HepG2 (cell line): ENCODE data around the gene ARHGAP29. TPM values are rescaled to one million over a fixed set of nuclear protein-coding genes. Genes with fewer than 3 reads are reported as not detected.

Experiments used
- ATAC-seq: fragments of 200-7000 bp; cut with Tn5 transposase; 3 replicates; pipeline ENCODE4 v1.9.1; 2020; ENCODE audit warnings: mild to moderate bottlenecking, moderate library complexity
- BruUV-seq: library from RNA; stranded (reverse); fragments of 400-500 nt; replicated peaks from 2 replicates; lab custom pipeline; 2021; lab: Mats Ljungman, UMichigan
- CTCF ChIA-PET: fragments of 300-600 bp; formaldehyde crosslinking; extraction: SDS; loops from one replicate; lab custom pipeline; 2021; ENCODE audit warnings: low total read pairs, inconsistent platforms, low intra/inter-chr PET ratio; lab: Yijun Ruan, JAX
- POLR2A ChIA-PET: fragments of 350-600 bp; sonication (Branson Sonifier 250); formaldehyde crosslinking; loops from one replicate; lab custom pipeline; 2020; ENCODE audit warnings: antibody characterized with exemption, inconsistent platforms; lab: Yijun Ruan, JAX
- DNase-seq: peaks from one replicate; pipeline ENCODE4 v3.0.0-alpha.2; 2015; ENCODE audit warnings: low spot score
- FAIRE-seq: peaks from 3 replicates; lab custom pipeline; 2011; peaks lifted over from hg19 to GRCh38; lab: Jason Lieb, UNC
- H2AFZ ChIP-seq: one replicate; pipeline ENCODE4 v1.6.1; 2011; ENCODE audit warnings: low read length, inconsistent platforms
- H3K27ac ChIP-seq: fragments of 300-600 bp; 3 replicates; pipeline ENCODE4 v1.8.0; 2011; ENCODE audit warnings: mixed run types, mild to moderate bottlenecking, mixed read lengths, low read length, inconsistent platforms; ENCODE audit not compliant: insufficient read depth; ENCODE audit errors: extremely low read length
- H3K27me3 ChIP-seq, 2 experiments: fragments of 200-600 bp in 1 of 2; 2 replicates in 1 of 2; 3 replicates in 1 of 2; pipeline versions ENCODE4 v1.6.0 to v1.8.0; 2011; ENCODE audit warnings: low read length in 2 of 2, mild to moderate bottlenecking in 2 of 2, moderate library complexity in 2 of 2, inconsistent platforms in 1 of 2; ENCODE audit not compliant: insufficient read depth in 2 of 2, control insufficient read depth in 1 of 2
- H3K36me3 ChIP-seq, 2 experiments: fragments of 200-600 bp in 1 of 2; replicated peaks in 1 of 2; 2 replicates in 1 of 2; 3 replicates in 1 of 2; pipeline versions ENCODE4 v1.5.1 to v1.8.0; 2011; ENCODE audit warnings: low read length in 2 of 2, inconsistent platforms in 1 of 2; ENCODE audit not compliant: insufficient read depth in 2 of 2, control insufficient read depth in 1 of 2
- H3K4me1 ChIP-seq: 2 replicates; pipeline ENCODE4 v1.5.1; 2012; ENCODE audit warnings: low read length, inconsistent platforms; ENCODE audit not compliant: insufficient read depth
- H3K4me2 ChIP-seq: 2 replicates; pipeline ENCODE4 v1.6.0; 2011; ENCODE audit warnings: low read depth, low read length, inconsistent platforms
- H3K4me3 ChIP-seq, 3 experiments: fragments of 200-600 bp in 1 of 3; sonication (generic), shearing (Covaris generic) in 1 of 3; replicated peaks in 1 of 3; 2 replicates each; pipeline ENCODE4 v1.5.1; 2011 to 2016; ENCODE audit warnings: low read length in 3 of 3, inconsistent platforms in 2 of 3, low read depth in 2 of 3, mild to moderate bottlenecking in 2 of 3, control low read depth in 1 of 3, mixed read lengths in 1 of 3; ENCODE audit not compliant: insufficient read depth in 1 of 3
- H3K79me2 ChIP-seq: one replicate; pipeline ENCODE4 v1.6.1; 2011; ENCODE audit warnings: low read length, inconsistent platforms; ENCODE audit not compliant: insufficient read depth
- H3K9ac ChIP-seq: 2 replicates; pipeline ENCODE4 v1.6.0; 2011; ENCODE audit warnings: mild to moderate bottlenecking, low read depth, low read length, inconsistent platforms; ENCODE audit not compliant: insufficient read depth
- H3K9me3 ChIP-seq: 2 replicates; pipeline ENCODE4 v1.5.1; 2012; ENCODE audit warnings: mild to moderate bottlenecking, low read length
- H4K20me1 ChIP-seq: 2 replicates; pipeline ENCODE4 v1.6.0; 2011; ENCODE audit warnings: inconsistent platforms, mild to moderate bottlenecking, low read length, moderate library complexity; ENCODE audit not compliant: insufficient read depth
- AGO1 ChIP-seq: fragments of 200-400 bp; formaldehyde crosslinking; IDR thresholded peaks from 2 replicates; pipeline ENCODE4 v1.6.1; 2017; ENCODE audit warnings: mild to moderate bottlenecking, low read depth, low read length, moderate library complexity; ENCODE audit not compliant: poor library complexity, severe bottlenecking
- BHLHE40 ChIP-seq: IDR thresholded peaks from 2 replicates; pipeline ENCODE4 v1.6.1; 2011; ENCODE audit warnings: low read length, improper control_type of control experiment
- CEBPG ChIP-seq: IDR thresholded peaks from 2 replicates; pipeline ENCODE4 v1.6.1; 2016
- EHMT2 ChIP-seq: fragments of 200-600 bp; sonication (generic); IDR thresholded peaks from 2 replicates; pipeline ENCODE4 v1.7.0; 2017; ENCODE audit warnings: antibody characterized with exemption, low read depth, low read length, borderline replicate concordance
- FOXO1 ChIP-seq: sonication (generic); formaldehyde crosslinking; IDR thresholded peaks from 2 replicates; pipeline ENCODE4 v1.4.0; 2020; ENCODE audit warnings: missing genetic modification reagents
- HOXD1 ChIP-seq: sonication (generic); formaldehyde crosslinking; IDR thresholded peaks from 2 replicates; pipeline ENCODE4 v1.5.0; 2020; ENCODE audit warnings: missing genetic modification reagents
- ISL2 ChIP-seq: sonication (generic); formaldehyde crosslinking; IDR thresholded peaks from 2 replicates; pipeline ENCODE4 v1.5.0; 2020; ENCODE audit warnings: missing genetic modification reagents
- MTF2 ChIP-seq: sonication (generic); formaldehyde crosslinking; IDR thresholded peaks from 2 replicates; pipeline ENCODE4 v1.5.0; 2020; ENCODE audit warnings: missing genetic modification reagents, borderline replicate concordance
- ONECUT2 ChIP-seq: sonication (generic); formaldehyde crosslinking; IDR thresholded peaks from 2 replicates; pipeline ENCODE4 v1.4.0; 2020; ENCODE audit warnings: missing genetic modification reagents
- REPIN1 ChIP-seq: sonication (generic); formaldehyde crosslinking; IDR thresholded peaks from 2 replicates; pipeline ENCODE4 v1.8.0; 2022; ENCODE audit warnings: missing genetic modification reagents, low read depth, mild to moderate bottlenecking, borderline replicate concordance
- TAF1 ChIP-seq: sonication (generic); formaldehyde crosslinking; IDR thresholded peaks from 2 replicates; pipeline ENCODE4 v1.4.0; 2020; ENCODE audit warnings: missing genetic modification reagents
- ZNF709 ChIP-seq: sonication (generic); formaldehyde crosslinking; IDR thresholded peaks from 2 replicates; pipeline ENCODE4 v1.5.0; 2020; ENCODE audit warnings: mild to moderate bottlenecking, missing genetic modification reagents
- ZNF792 ChIP-seq: IDR thresholded peaks from 2 replicates; pipeline ENCODE4 v1.6.1; 2016
- ZSCAN12 ChIP-seq: sonication (generic); formaldehyde crosslinking; IDR thresholded peaks from 2 replicates; pipeline ENCODE4 v1.9.0; 2021; ENCODE audit warnings: mild to moderate bottlenecking, missing genetic modification reagents
- WGBS: methylation state at CpG from one replicate; pipeline ENCODE4 v1.1.6; 2017; ENCODE audit warnings: low lambda C conversion rate; 5-methylcytosine and 5-hydroxymethylcytosine counted together
- in situ Hi-C: cut with HindIII; loops from 2 replicates; pipeline ENCODE4 v1.10.0; 2017; ENCODE audit warnings: low pct_unique_long_range_greater_than_20kb; ENCODE audit not compliant: extremely low pct_ligation_motif_present
- intact Hi-C: fragments of 100-400 bp; cut with micrococcal nuclease; formaldehyde crosslinking; loops from one replicate; pipeline ENCODE4 v1.10.0; 2022; ENCODE audit not compliant: unreplicated experiment
- polyA plus RNA-seq, 8 experiments: library from polyadenylated mRNA; depleted of rRNA in 3 of 8; stranded (reverse) in 7 of 8; unstranded in 1 of 8; fragments of >200 nt; fragmentation: Illumina TruSeq in 4 of 8; extraction: Trizol in 4 of 8; gene quantifications; 2 replicates each; pipeline versions ENCODE4 v1.2.1 to v1.2.3, GENCODE V29; 2011 to 2016; ENCODE audit warnings: low read depth in 4 of 8, missing spikeins in 1 of 8, mixed read lengths in 1 of 8; ENCODE audit not compliant: insufficient read depth in 1 of 8
- total RNA-seq, 5 experiments: library from RNA; depleted of rRNA; stranded (reverse); fragments of >200 nt; fragmentation: Illumina TruSeq; extraction: Trizol; gene quantifications; 2 replicates each; pipeline ENCODE4 v1.2.3, GENCODE V29; 2016; ENCODE audit warnings: low read depth in 1 of 5
- TF ChIP-seq, protein P1 (sequence below): sonication (generic); formaldehyde crosslinking; IDR thresholded peaks from 2 replicates; pipeline ENCODE4 v1.9.0; 2021; ENCODE audit warnings: missing genetic modification reagents, mild to moderate bottlenecking, borderline replicate concordance
- TF ChIP-seq, protein P2 (sequence below): sonication (generic); formaldehyde crosslinking; IDR thresholded peaks from 2 replicates; pipeline ENCODE4 v1.4.0; 2020; ENCODE audit warnings: mild to moderate bottlenecking, missing genetic modification reagents
- TF ChIP-seq, protein P3 (sequence below): sonication (generic); formaldehyde crosslinking; IDR thresholded peaks from 2 replicates; pipeline ENCODE4 v1.4.0; 2020; ENCODE audit warnings: missing genetic modification reagents, low read depth, mild to moderate bottlenecking, borderline replicate concordance
- TF ChIP-seq, protein P4 (sequence below): IDR thresholded peaks from 2 replicates; pipeline ENCODE4 v1.6.1; 2012; ENCODE audit warnings: low read depth, low read length, improper control_type of control experiment

The ARHGAP29 gene
- total and polyA plus RNA-seq, 2 of the 13 experiments (the other 11 are each of a cell fraction or from before 2014, with no cell fraction given): 12.8 to 18.3 TPM

DNA sequence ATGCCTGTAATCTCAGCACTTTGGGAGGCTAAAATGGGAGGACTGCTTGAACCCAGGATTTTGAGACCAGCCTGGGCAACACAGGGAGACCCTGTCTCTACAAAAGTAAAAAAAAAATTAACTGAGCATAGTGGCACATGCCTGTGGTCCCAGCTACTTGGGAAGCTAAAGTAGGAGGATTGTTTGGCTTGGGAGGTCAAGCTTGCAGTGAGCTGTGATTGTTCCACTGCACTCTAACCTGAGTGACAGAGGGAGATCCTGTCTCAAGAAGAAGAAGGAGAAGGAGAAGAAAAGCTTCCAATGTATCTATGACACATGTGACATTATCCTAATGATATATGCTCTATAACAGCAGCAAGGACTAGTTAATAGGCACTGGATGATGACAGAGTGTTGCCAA, 20.1 kb upstream of the ARHGAP29 start (continued):
- TF ChIP-seq AGO1 (no peak), REPIN1 (CRISPR knock-in tag) (no peak), HOXD1 (CRISPR knock-in tag) (no peak), ISL2 (no peak)
- TF ChIP-seq, all 625 proteins: peak for 0

DNA sequence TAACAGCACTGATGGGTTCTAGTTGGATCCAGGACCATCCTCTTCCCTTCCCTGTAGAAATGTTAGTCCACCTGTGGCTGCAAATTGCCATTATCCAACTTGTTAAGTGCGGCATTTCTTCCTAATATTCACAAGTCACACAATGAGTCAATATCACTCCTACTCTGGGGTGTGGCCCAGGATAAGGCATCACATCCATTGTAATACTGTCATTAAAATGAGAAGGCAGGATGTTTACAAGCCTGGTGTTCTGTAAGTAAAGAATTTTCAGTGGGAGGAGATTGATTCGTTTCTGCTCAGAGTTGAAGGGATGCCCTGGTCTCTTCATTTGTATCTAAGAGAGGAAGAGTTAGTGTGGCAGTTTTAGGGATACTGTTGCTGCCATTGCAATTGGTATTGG, 18.1 kb upstream of the ARHGAP29 start:
- H3K4me2 ChIP-seq: no peak overlapping the region
- no peak overlapping the region for H3K9ac ChIP-seq
- no peaks in the 10 kb centered on the region for H3K36me3 ChIP-seq
- H3K4me1 ChIP-seq: peaks cover 28% of the 10 kb centered on the region
- H4K20me1 ChIP-seq: no peaks in the 10 kb centered on the region
- in situ Hi-C loops: no loop called here
- no peaks in the 10 kb centered on the region for H3K9me3 ChIP-seq
- TF ChIP-seq ZNF709 (CRISPR knock-in tag): no peak
- TF ChIP-seq, protein P1, sequence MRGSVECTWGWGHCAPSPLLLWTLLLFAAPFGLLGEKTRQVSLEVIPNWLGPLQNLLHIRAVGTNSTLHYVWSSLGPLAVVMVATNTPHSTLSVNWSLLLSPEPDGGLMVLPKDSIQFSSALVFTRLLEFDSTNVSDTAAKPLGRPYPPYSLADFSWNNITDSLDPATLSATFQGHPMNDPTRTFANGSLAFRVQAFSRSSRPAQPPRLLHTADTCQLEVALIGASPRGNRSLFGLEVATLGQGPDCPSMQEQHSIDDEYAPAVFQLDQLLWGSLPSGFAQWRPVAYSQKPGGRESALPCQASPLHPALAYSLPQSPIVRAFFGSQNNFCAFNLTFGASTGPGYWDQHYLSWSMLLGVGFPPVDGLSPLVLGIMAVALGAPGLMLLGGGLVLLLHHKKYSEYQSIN (CRISPR knock-in tag): no peak
- TF ChIP-seq, protein P2, sequence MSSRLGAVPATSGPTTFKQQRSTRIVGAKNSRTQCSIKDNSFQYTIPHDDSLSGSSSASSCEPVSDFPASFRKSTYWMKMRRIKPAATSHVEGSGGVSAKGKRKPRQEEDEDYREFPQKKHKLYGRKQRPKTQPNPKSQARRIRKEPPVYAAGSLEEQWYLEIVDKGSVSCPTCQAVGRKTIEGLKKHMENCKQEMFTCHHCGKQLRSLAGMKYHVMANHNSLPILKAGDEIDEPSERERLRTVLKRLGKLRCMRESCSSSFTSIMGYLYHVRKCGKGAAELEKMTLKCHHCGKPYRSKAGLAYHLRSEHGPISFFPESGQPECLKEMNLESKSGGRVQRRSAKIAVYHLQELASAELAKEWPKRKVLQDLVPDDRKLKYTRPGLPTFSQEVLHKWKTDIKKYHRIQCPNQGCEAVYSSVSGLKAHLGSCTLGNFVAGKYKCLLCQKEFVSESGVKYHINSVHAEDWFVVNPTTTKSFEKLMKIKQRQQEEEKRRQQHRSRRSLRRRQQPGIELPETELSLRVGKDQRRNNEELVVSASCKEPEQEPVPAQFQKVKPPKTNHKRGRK: no peak
- no peak for TF ChIP-seq CEBPG (CRISPR knock-in tag)
- TF ChIP-seq, protein P3, sequence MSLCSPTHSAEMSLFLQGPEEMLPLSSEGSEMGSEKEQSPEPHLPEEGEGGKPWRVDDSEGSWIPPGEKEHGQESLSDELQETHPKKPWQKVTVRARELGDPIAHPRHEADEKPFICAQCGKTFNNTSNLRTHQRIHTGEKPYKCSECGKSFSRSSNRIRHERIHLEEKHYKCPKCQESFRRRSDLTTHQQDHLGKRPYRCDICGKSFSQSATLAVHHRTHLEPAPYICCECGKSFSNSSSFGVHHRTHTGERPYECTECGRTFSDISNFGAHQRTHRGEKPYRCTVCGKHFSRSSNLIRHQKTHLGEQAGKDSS (CRISPR knock-in tag): no peak
- no peak for TF ChIP-seq FOXO1
- no peak for TF ChIP-seq ZNF792
- TF ChIP-seq, protein P4, sequence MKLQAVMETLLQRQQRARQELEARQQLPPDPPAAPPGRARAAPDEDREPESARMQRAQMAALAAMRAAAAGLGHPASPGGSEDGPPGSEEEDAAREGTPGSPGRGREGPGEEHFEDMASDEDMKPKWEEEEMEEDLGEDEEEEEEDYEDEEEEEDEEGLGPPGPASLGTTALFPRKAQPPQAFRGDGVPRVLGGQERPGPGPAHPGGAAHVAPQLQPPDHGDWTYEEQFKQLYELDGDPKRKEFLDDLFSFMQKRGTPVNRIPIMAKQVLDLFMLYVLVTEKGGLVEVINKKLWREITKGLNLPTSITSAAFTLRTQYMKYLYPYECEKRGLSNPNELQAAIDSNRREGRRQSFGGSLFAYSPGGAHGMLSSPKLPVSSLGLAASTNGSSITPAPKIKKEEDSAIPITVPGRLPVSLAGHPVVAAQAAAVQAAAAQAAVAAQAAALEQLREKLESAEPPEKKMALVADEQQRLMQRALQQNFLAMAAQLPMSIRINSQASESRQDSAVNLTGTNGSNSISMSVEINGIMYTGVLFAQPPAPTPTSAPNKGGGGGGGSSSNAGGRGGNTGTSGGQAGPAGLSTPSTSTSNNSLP: no peak
- no peak for TF ChIP-seq ONECUT2 (CRISPR knock-in tag)
- no peak for TF ChIP-seq EHMT2
- no peak for TF ChIP-seq TAF1 (CRISPR knock-in tag)
- no peak for TF ChIP-seq ZSCAN12 (CRISPR knock-in tag)
- no peak for TF ChIP-seq MTF2
- no peak for TF ChIP-seq BHLHE40
- FAIRE-seq: no peak
- WGBS: 27% methylated on average over 2 of the region's 2 CpGs
- H2AFZ ChIP-seq: no peak overlapping the region
- POLR2A ChIA-PET: no interaction called here
- CTCF ChIA-PET: no interaction called here
- DNase-seq: no peak
- no peak overlapping the region for H3K27ac ChIP-seq
- no peaks in the 10 kb centered on the region for H3K79me2 ChIP-seq
- intact Hi-C loops: no loop called here
- no TSS peak for BruUV-seq
- H3K27me3 ChIP-seq: no peaks in the 10 kb centered on the region
- no peak overlapping the region for H3K4me3 ChIP-seq
- ATAC-seq: no peak
